ENCODE data around the gene ZCCHC24.
A peak's percentile ranks its signal among the peaks of the same experiment; 100 is the strongest.

ZCCHC24 gene

DNA sequence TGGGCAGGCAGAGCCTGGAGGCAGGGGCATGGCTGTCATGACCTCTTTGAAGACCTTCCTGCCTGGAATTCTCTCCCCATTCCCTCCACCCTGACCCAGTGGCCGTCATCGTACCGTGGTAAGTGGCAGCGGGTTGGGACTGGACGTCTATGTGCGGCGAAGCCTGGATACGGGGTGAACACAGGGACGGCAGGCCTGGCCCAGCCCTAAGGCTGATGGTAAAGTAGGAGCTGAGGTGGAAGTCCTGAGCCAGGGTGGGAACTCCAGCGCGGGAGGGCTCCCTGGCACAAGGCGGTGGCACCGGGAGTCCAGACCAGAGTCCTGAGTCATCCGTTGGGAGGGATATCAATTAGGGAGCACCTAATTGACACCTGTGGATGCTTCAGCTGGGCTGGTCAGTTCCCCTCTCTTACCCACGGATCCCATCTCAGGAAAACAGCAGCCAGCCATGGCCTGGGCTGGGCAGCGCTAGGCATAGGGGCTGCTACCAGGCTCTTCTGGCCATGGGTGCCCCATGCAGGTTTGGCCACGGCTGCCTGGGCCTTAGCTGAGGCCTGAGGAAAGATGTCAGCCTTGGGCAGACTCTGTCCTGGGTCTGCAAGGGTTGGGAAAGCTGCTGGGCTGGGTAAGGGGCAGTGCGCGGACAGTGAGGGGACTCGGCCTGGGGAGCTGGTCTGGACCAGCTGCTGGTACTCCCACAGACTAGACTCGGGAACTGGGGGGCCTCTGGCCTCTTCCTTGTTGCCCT is 94.8 kb downstream of the ZCCHC24 start:
- TF ChIP-seq, protein P1, sequence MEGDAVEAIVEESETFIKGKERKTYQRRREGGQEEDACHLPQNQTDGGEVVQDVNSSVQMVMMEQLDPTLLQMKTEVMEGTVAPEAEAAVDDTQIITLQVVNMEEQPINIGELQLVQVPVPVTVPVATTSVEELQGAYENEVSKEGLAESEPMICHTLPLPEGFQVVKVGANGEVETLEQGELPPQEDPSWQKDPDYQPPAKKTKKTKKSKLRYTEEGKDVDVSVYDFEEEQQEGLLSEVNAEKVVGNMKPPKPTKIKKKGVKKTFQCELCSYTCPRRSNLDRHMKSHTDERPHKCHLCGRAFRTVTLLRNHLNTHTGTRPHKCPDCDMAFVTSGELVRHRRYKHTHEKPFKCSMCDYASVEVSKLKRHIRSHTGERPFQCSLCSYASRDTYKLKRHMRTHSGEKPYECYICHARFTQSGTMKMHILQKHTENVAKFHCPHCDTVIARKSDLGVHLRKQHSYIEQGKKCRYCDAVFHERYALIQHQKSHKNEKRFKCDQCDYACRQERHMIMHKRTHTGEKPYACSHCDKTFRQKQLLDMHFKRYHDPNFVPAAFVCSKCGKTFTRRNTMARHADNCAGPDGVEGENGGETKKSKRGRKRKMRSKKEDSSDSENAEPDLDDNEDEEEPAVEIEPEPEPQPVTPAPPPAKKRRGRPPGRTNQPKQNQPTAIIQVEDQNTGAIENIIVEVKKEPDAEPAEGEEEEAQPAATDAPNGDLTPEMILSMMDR (IDR thresholded peaks at IDR 0.05; ENCODE audit: low read depth, low read length), result no peak
- no peak overlapping the region for H3K4me3 ChIP-seq (ENCODE audit: low read depth, low read length)

DNA sequence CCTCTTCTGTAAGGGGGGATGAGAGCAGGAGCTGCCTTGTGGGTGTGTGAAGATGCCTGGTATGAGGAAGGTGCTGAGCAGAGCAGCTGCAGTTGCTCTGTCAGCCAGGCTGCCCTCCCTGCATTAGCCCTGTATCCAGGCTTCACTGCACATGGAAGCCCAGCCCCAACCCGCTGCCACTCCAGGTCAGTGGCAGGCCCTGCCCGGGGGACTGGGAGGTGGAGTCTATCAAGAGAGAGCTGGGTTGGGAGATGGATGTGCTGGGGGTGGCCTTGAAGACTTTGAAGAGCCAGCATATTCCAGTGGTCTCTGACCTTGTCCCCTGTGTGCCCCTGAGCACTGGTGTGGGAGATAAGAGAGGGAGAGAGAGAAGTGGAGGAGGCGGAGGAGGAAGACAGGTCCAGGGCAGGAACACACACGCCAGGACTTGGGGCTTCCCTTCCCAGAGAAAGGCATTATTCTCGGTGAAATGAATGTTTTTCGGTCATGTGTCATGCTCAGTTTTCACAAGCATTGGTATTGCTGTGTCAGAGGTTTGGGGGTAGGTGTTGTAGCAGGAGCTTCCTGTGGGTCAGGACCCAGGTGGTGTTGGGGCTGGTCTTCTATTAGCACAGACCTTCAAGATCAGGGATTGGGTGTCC is 95.5 kb downstream of the ZCCHC24 start:
- TF ChIP-seq, protein P1 (IDR thresholded peaks at IDR 0.05; ENCODE audit: low read depth, low read length), result no peak
- no peak overlapping the region for H3K4me3 ChIP-seq (ENCODE audit: low read depth, low read length)

GRCh38 chr10:79349072-79349491 is 96.3 kb downstream of the ZCCHC24 start:
- TF ChIP-seq, protein P1 (IDR thresholded peaks at IDR 0.05; ENCODE audit: low read depth, low read length), result no peak

GRCh38 chr10:79348640-79348988 is 96.8 kb downstream of the ZCCHC24 start:
- peak overlapping the region; percentile 82 for H3K4me3 ChIP-seq (ENCODE audit: low read depth, low read length)
- TF ChIP-seq, protein P1 (IDR thresholded peaks at IDR 0.05; ENCODE audit: low read depth, low read length), result no peak

More at GRCh38 chr10:79349072-79349491, 96.3 kb downstream of the ZCCHC24 start:
- peak overlapping the region; percentile 82 for H3K4me3 ChIP-seq (ENCODE audit: low read depth, low read length)

DNA sequence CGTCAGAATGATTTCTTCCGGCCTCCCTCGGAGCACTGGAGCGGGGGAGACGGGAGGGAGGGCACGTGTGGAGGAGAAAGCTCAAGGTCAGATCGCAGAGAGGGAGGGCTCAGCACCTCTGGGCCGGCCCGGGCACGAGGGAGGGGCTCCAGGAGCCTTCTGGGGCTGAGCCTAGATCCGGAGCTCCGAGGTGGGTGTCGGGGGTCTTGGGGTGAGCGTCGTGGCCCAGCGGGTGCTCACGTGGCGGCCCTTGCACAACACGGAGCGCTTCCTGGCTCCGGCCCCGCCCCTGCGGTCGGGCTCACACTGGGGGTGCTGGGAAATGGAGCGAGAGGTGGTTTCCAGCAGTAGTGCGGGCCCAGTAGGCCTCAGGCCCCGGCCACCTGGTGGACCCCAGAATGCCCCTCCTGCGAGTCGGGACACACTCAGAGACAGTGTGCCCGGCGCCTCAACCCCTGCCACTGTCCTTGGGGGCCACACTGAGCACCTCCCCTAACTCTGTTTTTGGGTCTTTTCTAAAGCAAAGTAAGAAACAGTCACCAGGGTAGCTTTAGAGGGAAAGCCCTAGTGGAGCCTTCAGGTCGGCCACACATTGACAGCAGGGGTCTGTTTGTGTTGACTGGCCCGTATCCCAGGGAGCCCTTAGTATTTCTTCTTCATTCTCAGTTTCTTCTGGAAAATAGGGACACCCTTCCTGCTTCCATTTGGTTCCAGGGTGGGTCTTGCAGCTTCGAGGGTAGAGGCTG is 97.4 kb downstream of the ZCCHC24 start:
- peak overlapping the region; percentile 82 for H3K4me3 ChIP-seq (ENCODE audit: low read depth, low read length)
- TF ChIP-seq, protein P1 (IDR thresholded peaks at IDR 0.05; ENCODE audit: low read depth, low read length), result no peak

DNA sequence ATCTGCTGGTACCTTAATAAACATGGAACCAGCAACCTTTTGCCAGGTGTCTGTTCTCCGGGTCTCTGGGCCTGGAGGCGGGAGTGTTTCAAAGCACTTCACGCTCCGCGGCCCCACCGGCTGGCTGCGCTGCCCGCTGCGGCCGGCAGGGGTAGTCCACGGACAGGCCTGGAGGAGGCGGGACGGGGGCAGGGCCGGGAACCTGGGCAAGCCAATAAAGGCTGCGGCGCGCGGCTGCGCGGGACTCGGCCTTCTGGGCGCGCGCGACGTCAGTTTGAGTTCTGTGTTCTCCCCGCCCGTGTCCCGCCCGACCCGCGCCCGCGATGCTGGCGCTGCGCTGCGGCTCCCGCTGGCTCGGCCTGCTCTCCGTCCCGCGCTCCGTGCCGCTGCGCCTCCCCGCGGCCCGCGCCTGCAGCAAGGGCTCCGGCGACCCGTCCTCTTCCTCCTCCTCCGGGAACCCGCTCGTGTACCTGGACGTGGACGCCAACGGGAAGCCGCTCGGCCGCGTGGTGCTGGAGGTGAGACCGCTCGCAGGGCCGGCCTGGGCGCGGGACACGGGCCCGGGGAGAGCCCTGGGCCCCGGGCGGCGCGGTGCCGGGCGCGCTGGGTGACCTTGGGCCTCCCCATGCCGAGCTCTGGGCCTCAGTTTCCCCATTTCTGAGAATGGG is 98.1 kb downstream of the ZCCHC24 start, which contains the start of gene PPIF:
Gene PPIF, plus strand, starts transcription at position 244 of the 668 bp plus-strand sequence. Its CDS starts 80 bp downstream, at position 324.
- TF ChIP-seq, protein P1 (IDR thresholded peaks at IDR 0.05; ENCODE audit: low read depth, low read length), result peak; percentile 84
- H3K4me3 ChIP-seq (ENCODE audit: low read depth, low read length), result peak within 1 kb of the TSS; percentile 82

Data from WI38 (cell line).